HepG2 (cell line): Measurements from ENCODE around the gene DYNLT5. TPM values are rescaled to one million over a fixed set of nuclear protein-coding genes. Genes with fewer than 3 reads are reported as not detected.

Experiments used
- ATAC-seq: fragments of 200-7000 bp; cut with Tn5 transposase; 3 replicates; pipeline ENCODE4 v1.9.1; 2020; ENCODE audit warnings: mild to moderate bottlenecking, moderate library complexity
- BruUV-seq: library from RNA; stranded (reverse); fragments of 400-500 nt; replicated peaks from 2 replicates; lab custom pipeline; 2021; lab: Mats Ljungman, UMichigan
- CTCF ChIA-PET: fragments of 300-600 bp; formaldehyde crosslinking; extraction: SDS; loops from one replicate; lab custom pipeline; 2021; ENCODE audit warnings: low total read pairs, inconsistent platforms, low intra/inter-chr PET ratio; lab: Yijun Ruan, JAX
- POLR2A ChIA-PET: fragments of 350-600 bp; sonication (Branson Sonifier 250); formaldehyde crosslinking; loops from one replicate; lab custom pipeline; 2020; ENCODE audit warnings: antibody characterized with exemption, inconsistent platforms; lab: Yijun Ruan, JAX
- DNase-seq: peaks from one replicate; pipeline ENCODE4 v3.0.0-alpha.2; 2015; ENCODE audit warnings: low spot score
- FAIRE-seq: peaks from 3 replicates; lab custom pipeline; 2011; peaks lifted over from hg19 to GRCh38; lab: Jason Lieb, UNC
- H2AFZ ChIP-seq: one replicate; pipeline ENCODE4 v1.6.1; 2011; ENCODE audit warnings: low read length, inconsistent platforms
- H3K27ac ChIP-seq: fragments of 300-600 bp; 3 replicates; pipeline ENCODE4 v1.8.0; 2011; ENCODE audit warnings: mixed run types, mild to moderate bottlenecking, mixed read lengths, low read length, inconsistent platforms; ENCODE audit not compliant: insufficient read depth; ENCODE audit errors: extremely low read length
- H3K27me3 ChIP-seq, 2 experiments: fragments of 200-600 bp in 1 of 2; 2 replicates in 1 of 2; 3 replicates in 1 of 2; pipeline versions ENCODE4 v1.6.0 to v1.8.0; 2011; ENCODE audit warnings: low read length in 2 of 2, mild to moderate bottlenecking in 2 of 2, moderate library complexity in 2 of 2, inconsistent platforms in 1 of 2; ENCODE audit not compliant: insufficient read depth in 2 of 2, control insufficient read depth in 1 of 2
- H3K36me3 ChIP-seq, 2 experiments: fragments of 200-600 bp in 1 of 2; replicated peaks in 1 of 2; 2 replicates in 1 of 2; 3 replicates in 1 of 2; pipeline versions ENCODE4 v1.5.1 to v1.8.0; 2011; ENCODE audit warnings: low read length in 2 of 2, inconsistent platforms in 1 of 2; ENCODE audit not compliant: insufficient read depth in 2 of 2, control insufficient read depth in 1 of 2
- H3K4me1 ChIP-seq: 2 replicates; pipeline ENCODE4 v1.5.1; 2012; ENCODE audit warnings: low read length, inconsistent platforms; ENCODE audit not compliant: insufficient read depth
- H3K4me2 ChIP-seq: 2 replicates; pipeline ENCODE4 v1.6.0; 2011; ENCODE audit warnings: low read depth, low read length, inconsistent platforms
- H3K4me3 ChIP-seq, 3 experiments: fragments of 200-600 bp in 1 of 3; sonication (generic), shearing (Covaris generic) in 1 of 3; replicated peaks in 1 of 3; 2 replicates each; pipeline ENCODE4 v1.5.1; 2011 to 2016; ENCODE audit warnings: low read length in 3 of 3, inconsistent platforms in 2 of 3, low read depth in 2 of 3, mild to moderate bottlenecking in 2 of 3, control low read depth in 1 of 3, mixed read lengths in 1 of 3; ENCODE audit not compliant: insufficient read depth in 1 of 3
- H3K79me2 ChIP-seq: one replicate; pipeline ENCODE4 v1.6.1; 2011; ENCODE audit warnings: low read length, inconsistent platforms; ENCODE audit not compliant: insufficient read depth
- H3K9ac ChIP-seq: 2 replicates; pipeline ENCODE4 v1.6.0; 2011; ENCODE audit warnings: mild to moderate bottlenecking, low read depth, low read length, inconsistent platforms; ENCODE audit not compliant: insufficient read depth
- H3K9me3 ChIP-seq: 2 replicates; pipeline ENCODE4 v1.5.1; 2012; ENCODE audit warnings: mild to moderate bottlenecking, low read length
- H4K20me1 ChIP-seq: 2 replicates; pipeline ENCODE4 v1.6.0; 2011; ENCODE audit warnings: inconsistent platforms, mild to moderate bottlenecking, low read length, moderate library complexity; ENCODE audit not compliant: insufficient read depth
- ARNT ChIP-seq: fragments of 450-650 bp; IDR thresholded peaks from 2 replicates; pipeline ENCODE4 v1.6.1; 2017
- CHCHD3 ChIP-seq: sonication (generic); formaldehyde crosslinking; IDR thresholded peaks from 2 replicates; pipeline ENCODE4 v1.8.0; 2022; ENCODE audit warnings: mild to moderate bottlenecking, missing genetic modification reagents, moderate library complexity
- FOSL2 ChIP-seq: sonication (generic); formaldehyde crosslinking; IDR thresholded peaks from 2 replicates; pipeline ENCODE4 v1.4.0; 2020; ENCODE audit warnings: missing genetic modification reagents
- GATAD1 ChIP-seq: IDR thresholded peaks from 2 replicates; pipeline ENCODE4 v1.6.1; 2016; ENCODE audit warnings: missing genetic modification reagents, missing compliant biosample characterization
- SRF ChIP-seq: IDR thresholded peaks from 2 replicates; pipeline ENCODE4 v1.6.1; 2011; ENCODE audit warnings: mild to moderate bottlenecking, low read depth, low read length, moderate library complexity
- TARDBP ChIP-seq: sonication (generic); formaldehyde crosslinking; IDR thresholded peaks from 2 replicates; pipeline ENCODE4 v1.8.0; 2022; ENCODE audit warnings: mild to moderate bottlenecking, missing genetic modification reagents
- TBX2 ChIP-seq: sonication (generic); formaldehyde crosslinking; IDR thresholded peaks from 2 replicates; pipeline ENCODE4 v1.5.0; 2020; ENCODE audit warnings: missing genetic modification reagents, mild to moderate bottlenecking, borderline replicate concordance
- TFE3 ChIP-seq: IDR thresholded peaks from 2 replicates; pipeline ENCODE4 v1.6.1; 2016
- ZNF329 ChIP-seq: sonication (generic); formaldehyde crosslinking; IDR thresholded peaks from 2 replicates; pipeline ENCODE4 v1.9.0; 2021; ENCODE audit warnings: low read depth, mild to moderate bottlenecking, missing genetic modification reagents
- ZSCAN21 ChIP-seq: sonication (generic); formaldehyde crosslinking; IDR thresholded peaks from 2 replicates; pipeline ENCODE4 v1.8.0; 2022; ENCODE audit warnings: mild to moderate bottlenecking, missing genetic modification reagents, moderate library complexity, borderline replicate concordance
- WGBS: methylation state at CpG from one replicate; pipeline ENCODE4 v1.1.6; 2017; ENCODE audit warnings: low lambda C conversion rate; 5-methylcytosine and 5-hydroxymethylcytosine counted together
- in situ Hi-C: cut with HindIII; loops from 2 replicates; pipeline ENCODE4 v1.10.0; 2017; ENCODE audit warnings: low pct_unique_long_range_greater_than_20kb; ENCODE audit not compliant: extremely low pct_ligation_motif_present
- intact Hi-C: fragments of 100-400 bp; cut with micrococcal nuclease; formaldehyde crosslinking; loops from one replicate; pipeline ENCODE4 v1.10.0; 2022; ENCODE audit not compliant: unreplicated experiment
- polyA plus RNA-seq, 8 experiments: library from polyadenylated mRNA; depleted of rRNA in 3 of 8; stranded (reverse) in 7 of 8; unstranded in 1 of 8; fragments of >200 nt; fragmentation: Illumina TruSeq in 4 of 8; extraction: Trizol in 4 of 8; gene quantifications; 2 replicates each; pipeline versions ENCODE4 v1.2.1 to v1.2.3, GENCODE V29; 2011 to 2016; ENCODE audit warnings: low read depth in 4 of 8, missing spikeins in 1 of 8, mixed read lengths in 1 of 8; ENCODE audit not compliant: insufficient read depth in 1 of 8
- total RNA-seq, 5 experiments: library from RNA; depleted of rRNA; stranded (reverse); fragments of >200 nt; fragmentation: Illumina TruSeq; extraction: Trizol; gene quantifications; 2 replicates each; pipeline ENCODE4 v1.2.3, GENCODE V29; 2016; ENCODE audit warnings: low read depth in 1 of 5

DYNLT5 gene
- total and polyA plus RNA-seq, 2 of the 13 experiments (the other 11 are each of a cell fraction or from before 2014, with no cell fraction given): not detected

GRCh38 chr1:66760506-66760905 is 8.2 kb downstream of the DYNLT5 start:
- H3K4me2 ChIP-seq: no peak overlapping the region
- H3K36me3 ChIP-seq: no peaks in the 10 kb centered on the region
- FAIRE-seq: no peak
- no peaks in the 10 kb centered on the region; a peak in 1 of 5 replicates for H3K27me3 ChIP-seq
- in situ Hi-C loops: loop anchor here (10.0 kb wide), 1 partner anchor 384 kb away; no protein-coding TSS in a partner anchor
- H3K4me3 ChIP-seq: no peak overlapping the region
- POLR2A ChIA-PET: no interaction called here
- no TSS peak for BruUV-seq
- TF ChIP-seq ARNT (no peak), SRF (no peak), FOSL2 (CRISPR knock-in tag) (no peak), ZNF329 (CRISPR knock-in tag) (no peak), ZSCAN21 (CRISPR knock-in tag) (no peak), CHCHD3 (CRISPR knock-in tag) (no peak), TARDBP (CRISPR knock-in tag) (no peak), TBX2 (CRISPR knock-in tag) (no peak), GATAD1 (no peak), TFE3 (CRISPR knock-in tag) (no peak)
- TF ChIP-seq, all 625 proteins: peak for 0
- CTCF ChIA-PET: no interaction called here
- H2AFZ ChIP-seq: no peak overlapping the region
- no peak for ATAC-seq
- no peak for DNase-seq
- no peak overlapping the region for H3K27ac ChIP-seq
- no peaks in the 10 kb centered on the region for H3K9me3 ChIP-seq
- no peaks in the 10 kb centered on the region for H4K20me1 ChIP-seq
- no peaks in the 10 kb centered on the region for H3K79me2 ChIP-seq
- H3K4me1 ChIP-seq: no peaks in the 10 kb centered on the region
- intact Hi-C loops: no loop called here
- H3K9ac ChIP-seq: no peak overlapping the region
- WGBS: 0% methylated on average over 1 of the region's 1 CpG
